IPS-18c (cell line): ENCODE results near the gene PDLIM4.

ENCODE experiments used
- H3K4me3 ChIP-seq: 2 replicates; pipeline ENCODE4 v1.7.0; 2013; ENCODE audit warnings: low read depth, mild to moderate bottlenecking, low read length, moderate library complexity; ENCODE audit not compliant: insufficient read depth
- H3K9me3 ChIP-seq: one replicate; pipeline ENCODE4 v1.6.1; 2013; ENCODE audit warnings: mild to moderate bottlenecking, low read length, moderate library complexity; ENCODE audit not compliant: control insufficient read depth, insufficient read depth

Gene PDLIM4

GRCh38 chr5:132261881-132262845 lies 4.7 kb downstream of the PDLIM4 start:
- Histone ChIP-seq H3K4me3 (no peak overlapping the region), H3K9me3 (no peaks in the 10 kb centered on the region)

DNA sequence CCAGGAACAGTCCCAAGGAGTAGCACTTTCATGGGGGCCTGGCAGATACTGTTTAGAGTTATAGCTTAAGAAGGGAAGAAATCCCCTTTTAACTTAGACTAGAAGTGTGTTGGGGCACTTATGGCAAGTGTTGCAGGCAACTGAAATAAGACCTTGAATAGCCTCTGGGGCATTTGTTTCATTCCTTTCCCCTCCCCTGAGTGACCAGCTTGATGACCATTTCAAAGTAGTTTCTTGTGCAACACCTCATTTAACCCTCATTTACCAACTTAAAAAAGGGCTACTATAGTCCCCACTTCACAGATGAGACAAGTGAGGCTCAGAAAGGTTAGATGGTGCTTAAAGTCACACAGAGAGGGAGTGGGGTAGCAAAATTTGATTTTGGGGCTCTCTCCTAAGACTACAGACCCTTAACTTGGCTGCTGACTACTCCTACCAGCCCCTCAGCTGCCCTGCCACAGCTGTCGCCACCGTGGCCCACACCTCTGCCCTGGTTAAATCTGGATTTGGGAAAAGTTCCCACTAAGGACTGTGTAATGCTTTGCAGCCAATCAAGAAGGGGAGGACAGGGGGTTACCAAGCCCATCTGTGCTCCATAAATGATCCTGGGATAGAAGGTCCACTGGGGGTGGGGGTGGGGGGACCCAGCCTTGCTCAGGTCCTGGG lies 5.5 kb downstream of the PDLIM4 start:
- H3K9me3 ChIP-seq: no peaks in the 10 kb centered on the region

DNA sequence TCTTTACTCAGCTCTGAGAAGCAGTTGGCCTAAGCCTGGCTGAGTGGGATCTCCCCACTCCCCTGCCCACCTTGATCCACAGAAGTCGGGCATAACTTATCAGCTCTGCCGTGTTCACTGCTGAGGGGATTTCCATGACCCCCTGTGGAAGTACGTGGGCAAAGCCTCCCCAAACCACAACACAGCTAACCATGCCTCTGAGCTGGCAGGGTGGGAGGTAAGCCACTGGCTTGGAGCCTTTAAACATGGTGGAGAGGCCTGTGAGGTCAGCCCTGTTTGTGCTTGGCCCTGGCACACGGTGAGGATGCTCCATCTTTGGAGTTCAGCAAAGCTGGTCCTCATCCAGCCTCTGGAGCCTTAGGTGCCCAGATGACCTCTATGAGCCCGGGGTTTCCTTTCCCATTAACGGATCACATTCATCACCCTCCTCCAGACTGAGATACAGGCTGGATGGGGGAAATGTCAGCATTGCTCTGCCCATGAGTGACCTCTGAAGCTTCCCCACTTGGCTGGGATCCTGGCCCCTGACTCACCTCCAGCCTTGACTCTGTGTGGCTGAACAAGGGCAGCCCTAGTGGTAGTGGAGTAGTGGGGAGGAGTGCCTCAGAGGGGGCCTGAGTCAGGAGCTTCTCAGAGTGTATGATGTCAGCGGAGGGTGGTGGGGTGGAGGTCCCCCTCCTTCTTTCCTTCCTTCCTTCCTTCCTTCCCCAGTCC lies 6.2 kb downstream of the PDLIM4 start:
- Histone ChIP-seq H3K9me3 (no peaks in the 10 kb centered on the region), H3K4me3 (no peak overlapping the region)

More for the DNA sequence above, 5.5 kb downstream of the PDLIM4 start:
- H3K4me3 ChIP-seq: no peak overlapping the region

GRCh38 chr5:132264546-132265335 lies 7.2 kb downstream of the PDLIM4 start:
- Histone ChIP-seq H3K9me3 (no peaks in the 10 kb centered on the region), H3K4me3 (no peak overlapping the region)

- no peak overlapping the region for H3K4me3 ChIP-seq
- H3K9me3 ChIP-seq: no peaks in the 10 kb centered on the region
Observed at GRCh38 chr5:132265336-132266030, 8.0 kb downstream of the PDLIM4 start.

GRCh38 chr5:132266031-132266835 lies 8.7 kb downstream of the PDLIM4 start:
- no peak overlapping the region for H3K4me3 ChIP-seq
- no peaks in the 10 kb centered on the region for H3K9me3 ChIP-seq

GRCh38 chr5:132266836-132267160 lies 9.3 kb downstream of the PDLIM4 start:
- Histone ChIP-seq H3K4me3 (no peak overlapping the region), H3K9me3 (no peaks in the 10 kb centered on the region)

- Histone ChIP-seq H3K9me3 (no peaks in the 10 kb centered on the region), H3K4me3 (no peak overlapping the region)
Observed at GRCh38 chr5:132267166-132267739, 9.8 kb downstream of the PDLIM4 start.

DNA sequence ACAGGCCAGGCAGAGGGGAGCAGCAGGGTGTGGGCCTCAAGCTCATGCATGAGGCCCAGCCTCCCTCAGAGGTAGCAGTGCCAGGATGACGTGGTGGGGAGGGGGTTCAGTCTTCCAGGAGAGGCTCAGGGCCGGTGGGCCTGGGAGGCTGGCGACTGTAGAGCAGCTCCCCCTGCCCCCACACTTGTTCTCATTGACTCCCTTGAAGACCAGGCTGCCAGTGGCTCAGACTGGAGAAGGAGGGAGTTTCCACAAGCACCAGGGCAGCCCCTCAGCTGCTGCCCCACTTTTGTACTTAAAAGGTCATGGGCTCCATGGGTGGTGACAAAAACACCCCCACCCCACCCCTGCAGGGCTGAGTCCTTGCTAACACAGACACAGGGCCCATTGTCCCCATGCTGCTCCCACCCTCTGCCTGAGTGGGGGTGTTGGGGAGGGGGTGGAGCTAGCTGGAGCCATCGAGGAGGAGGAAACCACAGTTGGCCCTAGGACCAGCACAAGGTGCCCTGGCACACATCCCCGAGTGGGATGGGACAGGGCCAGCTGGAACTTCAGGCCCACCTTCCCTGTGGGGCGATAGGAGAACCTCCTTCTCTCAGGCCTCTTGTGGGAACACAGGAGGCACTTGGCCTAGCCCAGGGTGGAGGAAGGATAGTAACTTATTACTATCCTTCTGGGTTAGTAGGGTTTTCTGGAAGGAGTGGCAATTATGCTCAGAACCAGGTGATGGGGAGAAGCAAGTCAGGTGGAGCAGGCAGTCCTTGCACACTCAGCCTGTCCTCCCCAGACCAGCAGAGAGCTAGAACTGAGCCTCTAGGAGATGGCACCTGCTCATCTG lies 10.7 kb downstream of the PDLIM4 start:
- H3K4me3 ChIP-seq: no peak overlapping the region
- H3K9me3 ChIP-seq: no peaks in the 10 kb centered on the region

- Histone ChIP-seq H3K9me3 (no peaks in the 10 kb centered on the region), H3K4me3 (no peak overlapping the region)
Observed at GRCh38 chr5:132268769-132269551, 11.5 kb downstream of the PDLIM4 start.

DNA sequence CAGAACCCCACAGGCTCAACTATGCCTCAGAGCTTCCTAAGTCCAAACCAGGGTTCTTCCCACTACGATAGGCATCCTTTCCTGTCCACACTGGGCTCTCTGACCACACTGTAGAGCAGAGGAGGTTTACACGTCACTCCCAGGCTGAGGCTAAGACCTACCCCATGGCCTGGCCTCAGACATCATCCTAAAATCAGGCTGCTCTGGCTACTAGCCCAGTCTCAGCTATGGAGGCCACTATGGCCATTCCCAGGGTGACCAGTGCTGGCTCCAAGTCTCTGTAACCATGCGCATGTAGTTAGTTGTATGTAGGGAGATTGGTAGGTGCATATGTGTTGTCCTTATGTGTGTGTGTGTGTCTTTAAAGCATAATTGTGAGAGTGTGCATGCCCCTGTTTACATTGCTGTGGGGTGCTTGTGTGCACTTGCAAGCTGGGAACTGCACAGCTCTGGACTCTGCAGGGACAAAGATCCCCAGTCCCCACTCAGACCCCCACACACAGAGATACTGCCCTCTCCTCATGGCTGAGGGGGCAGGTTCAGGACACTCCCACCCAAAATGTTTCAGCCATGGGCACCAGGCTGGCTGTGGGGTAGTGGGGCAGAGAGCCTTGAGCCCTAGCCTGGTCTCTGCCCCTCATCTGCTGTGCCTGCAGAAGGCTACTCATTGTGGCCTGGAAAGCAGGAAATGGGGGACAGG lies 12.3 kb downstream of the PDLIM4 start:
- H3K4me3 ChIP-seq: no peak overlapping the region
- no peaks in the 10 kb centered on the region for H3K9me3 ChIP-seq

GRCh38 chr5:132270335-132270665 lies 12.8 kb downstream of the PDLIM4 start:
- Histone ChIP-seq H3K4me3 (no peak overlapping the region), H3K9me3 (no peaks in the 10 kb centered on the region)

GRCh38 chr5:132270706-132271105 lies 13.2 kb downstream of the PDLIM4 start:
- Histone ChIP-seq H3K9me3 (no peaks in the 10 kb centered on the region), H3K4me3 (no peak overlapping the region)
